Activated CD8-positive, alpha-beta T cell treated with anti-CD3 and anti-CD28 coated beads for 36 hours (primary cell): ENCODE data around the gene ARHGAP22. TPM values are rescaled to one million over a fixed set of nuclear protein-coding genes. Genes with fewer than 3 reads are reported as not detected.

Experiments
- ATAC-seq: fragments of 200-7000 bp; cut with Tn5 transposase; one replicate; pipeline ENCODE4 v1.10.0; 2021; ENCODE audit warnings: mild to moderate bottlenecking, moderate library complexity
- CTCF ChIA-PET: fragments of 350-600 bp; sonication (Branson Sonifier 250); formaldehyde crosslinking; loops from one replicate; lab custom pipeline; 2021; ENCODE audit warnings: antibody characterized with exemption; lab: Charles Lee
- POLR2A ChIA-PET: fragments of 350-600 bp; sonication (Branson Sonifier 250); formaldehyde crosslinking; loops from one replicate; lab custom pipeline; 2021; ENCODE audit warnings: antibody characterized with exemption; lab: Charles Lee
- DNase-seq: peaks from one replicate; pipeline ENCODE4 v3.0.0-alpha.2; 2020
- H3K27ac Mint-ChIP-seq: one replicate; pipeline ENCODE4 v1.8.0; 2021; ENCODE audit warnings: mild to moderate bottlenecking, mixed read lengths
- H3K27me3 Mint-ChIP-seq: one replicate; pipeline ENCODE4 v1.8.0; 2021; ENCODE audit warnings: mixed read lengths
- H3K36me3 Mint-ChIP-seq: one replicate; pipeline ENCODE4 v1.8.0; 2021; ENCODE audit warnings: low read depth, mixed read lengths
- H3K4me1 Mint-ChIP-seq: one replicate; pipeline ENCODE4 v1.8.0; 2021; ENCODE audit warnings: low read depth, mixed read lengths
- H3K4me3 Mint-ChIP-seq: one replicate; pipeline ENCODE4 v1.8.0; 2021; ENCODE audit warnings: mild to moderate bottlenecking, moderate library complexity, mixed read lengths
- H3K9me3 Mint-ChIP-seq: one replicate; pipeline ENCODE4 v1.8.0; 2021; ENCODE audit warnings: mixed read lengths
- CTCF ChIP-seq: fragments of 200-600 bp; IDR thresholded peaks from one replicate; pipeline ENCODE4 v1.8.0; 2022; ENCODE audit warnings: antibody characterized with exemption, mild to moderate bottlenecking
- intact Hi-C: fragments of 100-400 bp; cut with micrococcal nuclease; formaldehyde crosslinking; loops from one replicate; pipeline ENCODE4 v1.10.0; 2022
- total RNA-seq, 2 experiments: library from RNA; stranded (reverse); gene quantifications; one replicate each; pipeline ENCODE4 v1.2.3, GENCODE V29; 2021

ARHGAP22 gene
- total RNA-seq, 2 experiments from 2014 or later = not detected

- H3K4me1 Mint-ChIP-seq = peaks cover 24% of the 10 kb centered on the region
These were observed 205.3 kb downstream of the ARHGAP22 start for GRCh38 chr10:48399551-48399950.

GRCh38 chr10:48399056-48399541 is 205.8 kb downstream of the ARHGAP22 start:
- Mint-ChIP-seq H3K4me3 (no peak overlapping the region), H3K27ac (no peak overlapping the region), H3K36me3 (no peaks in the 10 kb centered on the region), H3K4me1 (peaks cover 24% of the 10 kb centered on the region), H3K27me3 (no peaks in the 10 kb centered on the region), H3K9me3 (no peaks in the 10 kb centered on the region)
- DNase-seq (no peak), ATAC-seq (no peak)
- ChIA-PET CTCF (interaction anchor here (1.2 to 1.4 kb wide), 2 partner anchors 35 to 257 kb away, joined by 3 to 6 read pairs; no protein-coding TSS in a partner anchor), POLR2A (no interaction called here)
- TF ChIP-seq CTCF = no peak
- intact Hi-C loops = no loop called here

More at GRCh38 chr10:48399551-48399950, 205.3 kb downstream of the ARHGAP22 start:
- TF ChIP-seq CTCF = no peak
- H3K9me3 Mint-ChIP-seq = no peaks in the 10 kb centered on the region
- H3K36me3 Mint-ChIP-seq = no peaks in the 10 kb centered on the region
- H3K27ac Mint-ChIP-seq = no peak overlapping the region
- intact Hi-C loops = no loop called here
- ATAC-seq = no peak
- H3K4me3 Mint-ChIP-seq = no peak overlapping the region
- H3K27me3 Mint-ChIP-seq = no peaks in the 10 kb centered on the region
- CTCF ChIA-PET = interaction anchor here (1.2 to 1.4 kb wide), 2 partner anchors 36 to 257 kb away, joined by 3 to 6 read pairs; no protein-coding TSS in a partner anchor
- DNase-seq = no peak
- POLR2A ChIA-PET = no interaction called here

- TF ChIP-seq CTCF = no peak
- POLR2A ChIA-PET = no interaction called here
- Mint-ChIP-seq H3K9me3 (no peaks in the 10 kb centered on the region), H3K27ac (no peak overlapping the region), H3K36me3 (no peaks in the 10 kb centered on the region), H3K4me1 (peaks cover 29% of the 10 kb centered on the region), H3K4me3 (no peak overlapping the region), H3K27me3 (no peaks in the 10 kb centered on the region)
- CTCF ChIA-PET = no interaction called here
- DNase-seq (no peak), ATAC-seq (no peak)
- intact Hi-C loops = no loop called here
These were observed 206.6 kb downstream of the ARHGAP22 start for GRCh38 chr10:48398261-48398660.

Other genes starting within 250 kb of the ARHGAP22 start
- 1 to 10 TPM in 1 of 2 experiments, under 1 TPM in 1; 0.90 to 1.1 TPM for gene WDFY4, start 79.8 kb upstream of the ARHGAP22 start, total RNA-seq